DOHH2 (cell line): ENCODE measurements around the gene HIBCH.

Experiments used
- CTCF ChIP-seq: fragments of 200-600 bp; sonication (generic); IDR thresholded peaks from one replicate; pipeline ENCODE4 v1.5.1; 2014; ENCODE audit warnings: antibody characterized with exemption, mild to moderate bottlenecking, low read depth, low read length; ENCODE audit not compliant: poor library complexity, severe bottlenecking
- EZH2phosphoT487 ChIP-seq: fragments of 200-600 bp; sonication (generic); IDR thresholded peaks from 2 replicates; pipeline ENCODE4 v1.6.1; 2017; ENCODE audit warnings: borderline replicate concordance, mild to moderate bottlenecking, antibody characterized with exemption, low read length, moderate library complexity, mixed read lengths

GRCh38 chr2:190199109-190199508 is 120.5 kb downstream of the HIBCH start:
- TF ChIP-seq CTCF (no peak), EZH2phosphoT487 (no peak)
